Gastroesophageal sphincter (tissue), 4 donors: ENCODE results near the gene CHRND. TPM values are rescaled to one million over a fixed set of nuclear protein-coding genes. Genes with fewer than 3 reads are reported as not detected.

Source experiments
- ATAC-seq: fragments of 150-250 bp; one replicate; pipeline ENCODE4 v1.9.1; 2016; ENCODE audit warnings: mild to moderate bottlenecking, moderate library complexity
- H3K27ac ChIP-seq, 4 donors: fragments of 200-600 bp; sonication (generic) in 3 of 4; 1 replicate in 3 of 4; 2 replicates in 1 of 4; pipeline ENCODE4 v1.5.1; 2016 to 2019
- H3K27me3 ChIP-seq: fragments of 200-600 bp; sonication (generic); one replicate; pipeline ENCODE4 v1.5.1; 2019
- H3K36me3 ChIP-seq, 2 donors: fragments of 200-600 bp; sonication (generic); one replicate each; pipeline ENCODE4 v1.5.1; 2019; ENCODE audit warnings: control low read depth in 1 of 2
- H3K4me1 ChIP-seq, 3 donors: fragments of 200-600 bp; sonication (generic); 1 replicate in 2 of 3; 2 replicates in 1 of 3; pipeline ENCODE4 v1.5.1; 2016 to 2019; ENCODE audit warnings: control low read depth in 2 of 3
- H3K4me3 ChIP-seq, 2 donors: fragments of 200-600 bp; sonication (generic); one replicate each; pipeline ENCODE4 v1.5.1; 2019; ENCODE audit warnings: mild to moderate bottlenecking in 1 of 2, moderate library complexity in 1 of 2
- H3K9me3 ChIP-seq, 3 donors: fragments of 200-600 bp; sonication (generic); one replicate each; pipeline ENCODE4 v1.5.1; 2017 to 2019; ENCODE audit warnings: control low read depth in 2 of 3
- CTCF ChIP-seq, 4 experiments: fragments of 200-600 bp in 2 of 4; fragments of 450-650 bp in 2 of 4; sonication (generic) in 1 of 4; IDR thresholded peaks; one replicate each; pipeline ENCODE4 v1.5.1; 2017 to 2019; ENCODE audit warnings: antibody characterized with exemption in 4 of 4, mild to moderate bottlenecking in 2 of 4, moderate library complexity in 2 of 4
- EP300 ChIP-seq: sonication (generic); formaldehyde crosslinking; IDR thresholded peaks from one replicate; pipeline ENCODE4 v1.6.1; 2017; ENCODE audit warnings: antibody characterized with exemption, mild to moderate bottlenecking
- POLR2A ChIP-seq, 2 donors: fragments of 450-650 bp; IDR thresholded peaks; one replicate each; pipeline ENCODE4 v1.6.1; 2017; ENCODE audit warnings: antibody characterized with exemption in 2 of 2, mild to moderate bottlenecking in 2 of 2, moderate library complexity in 1 of 2
- POLR2AphosphoS5 ChIP-seq: sonication (generic); formaldehyde crosslinking; IDR thresholded peaks from one replicate; pipeline ENCODE4 v1.6.1; 2017; ENCODE audit warnings: antibody characterized with exemption
- WGBS, 2 donors: methylation state at CpG; one replicate each; pipeline ENCODE4 v1.1.5; 2018; ENCODE audit warnings: low coverage in 1 of 2; 5-methylcytosine and 5-hydroxymethylcytosine counted together
- total RNA-seq, 4 donors: library from RNA; depleted of rRNA; stranded (reverse); fragments of >200 nt; gene quantifications; one replicate each; pipeline ENCODE4 v1.1.0, GENCODE V29; 2016

The CHRND gene
- total RNA-seq, 4 donors from 2014 or later = not detected

GRCh38 chr2:232486558-232487384, 39.2 kb upstream of the CHRND start:
- H3K4me1 ChIP-seq = peaks cover 0 to 28% (median 4%) of the 10 kb centered on the region in 3 donors
- TF ChIP-seq POLR2AphosphoS5 (no peak), POLR2A (IDR thresholded peaks at IDR 0.05) (no peak), CTCF (IDR thresholded peaks at IDR 0.05) (no peak), EP300 (no peak)
- ATAC-seq = no peak
- 4% methylated on average over 16 of the region's 74 CpGs; no CpG with 5 or more reads in 1 of the 2 donors for WGBS, 2 donors
- no peaks in the 10 kb centered on the region for H3K9me3 ChIP-seq
- peak overlapping the region in 1 of 2 donors; percentile 36 for H3K4me3 ChIP-seq
- peaks cover 95% of the 10 kb centered on the region for H3K27me3 ChIP-seq
- no peak overlapping the region for H3K27ac ChIP-seq
- H3K36me3 ChIP-seq = no peaks in the 10 kb centered on the region

- TF ChIP-seq CTCF (IDR thresholded peaks at IDR 0.05) (no peak), POLR2A (IDR thresholded peaks at IDR 0.05) (no peak), POLR2AphosphoS5 (no peak), EP300 (no peak)
- no peak within 1 kb of the TSS for H3K27ac ChIP-seq
Measured at GRCh38 chr2:232487385-232488096, 38.4 kb upstream of the CHRND start, which contains the start of gene ECEL1. TSS of gene ECEL1 (minus strand) at chr2:232487834. CDS start at chr2:232486653, 1,181 bp downstream.

GRCh38 chr2:232488097-232488711, 37.8 kb upstream of the CHRND start:
- H3K27me3 ChIP-seq = peaks cover 89% of the 10 kb centered on the region

More at GRCh38 chr2:232487385-232488096, 38.4 kb upstream of the CHRND start, which contains the start of gene ECEL1:
- ATAC-seq = no peak
- Histone ChIP-seq H3K27me3 (peaks cover 89% of the 10 kb centered on the region), H3K4me3 (peak within 1 kb of the TSS in 1 of 2 donors; percentile 36), H3K9me3 (no peaks in the 10 kb centered on the region), H3K4me1 (peaks cover 0 to 28% (median 4%) of the 10 kb centered on the region in 3 donors), H3K36me3 (no peaks in the 10 kb centered on the region)
- 0% methylated on average over 2 of the region's 102 CpGs; no CpG with 5 or more reads in 1 of the 2 donors for WGBS, 2 donors

GRCh38 chr2:232488721-232489300, 37.1 kb upstream of the CHRND start:
- 76% methylated on average over 2 of the region's 5 CpGs; no CpG with 5 or more reads in 1 of the 2 donors for WGBS, 2 donors
- no peaks in the 10 kb centered on the region for H3K9me3 ChIP-seq

More at GRCh38 chr2:232488097-232488711, 37.8 kb upstream of the CHRND start:
- no peak overlapping the region for H3K4me3 ChIP-seq
- peaks cover 0 to 28% (median 4%) of the 10 kb centered on the region in 3 donors for H3K4me1 ChIP-seq
- H3K9me3 ChIP-seq = no peaks in the 10 kb centered on the region
- TF ChIP-seq EP300 (no peak), POLR2AphosphoS5 (no peak), CTCF (IDR thresholded peaks at IDR 0.05) (no peak), POLR2A (IDR thresholded peaks at IDR 0.05) (no peak)
- no peak overlapping the region for H3K27ac ChIP-seq
- no peak for ATAC-seq
- no peaks in the 10 kb centered on the region for H3K36me3 ChIP-seq
- WGBS, 2 donors = no CpG with 5 or more reads among the region's 16 CpGs

More at GRCh38 chr2:232488721-232489300, 37.1 kb upstream of the CHRND start:
- Histone ChIP-seq H3K36me3 (no peaks in the 10 kb centered on the region), H3K4me1 (peaks cover 0 to 28% (median 4%) of the 10 kb centered on the region in 3 donors), H3K4me3 (no peak overlapping the region), H3K27ac (no peak overlapping the region), H3K27me3 (peaks cover 84% of the 10 kb centered on the region)
- TF ChIP-seq EP300 (no peak), CTCF (IDR thresholded peaks at IDR 0.05) (no peak), POLR2A (IDR thresholded peaks at IDR 0.05) (no peak), POLR2AphosphoS5 (no peak)
- ATAC-seq = no peak
